ENCODE results near the gene GHSR. TPM values are rescaled to one million over a fixed set of nuclear protein-coding genes. Genes with fewer than 3 reads are reported as not detected.
"Not testable (repeated sequence)": the region's sequence is repeated elsewhere in the genome, so short reads cannot be mapped to it uniquely, and the experiment has no call there.

Gene GHSR
- not detected for total RNA-seq
- polyA plus RNA-seq = not detected
- long read RNA-seq, donor 1 = 0 reads
- long read RNA-seq, donor 2 = 0 reads

DNA sequence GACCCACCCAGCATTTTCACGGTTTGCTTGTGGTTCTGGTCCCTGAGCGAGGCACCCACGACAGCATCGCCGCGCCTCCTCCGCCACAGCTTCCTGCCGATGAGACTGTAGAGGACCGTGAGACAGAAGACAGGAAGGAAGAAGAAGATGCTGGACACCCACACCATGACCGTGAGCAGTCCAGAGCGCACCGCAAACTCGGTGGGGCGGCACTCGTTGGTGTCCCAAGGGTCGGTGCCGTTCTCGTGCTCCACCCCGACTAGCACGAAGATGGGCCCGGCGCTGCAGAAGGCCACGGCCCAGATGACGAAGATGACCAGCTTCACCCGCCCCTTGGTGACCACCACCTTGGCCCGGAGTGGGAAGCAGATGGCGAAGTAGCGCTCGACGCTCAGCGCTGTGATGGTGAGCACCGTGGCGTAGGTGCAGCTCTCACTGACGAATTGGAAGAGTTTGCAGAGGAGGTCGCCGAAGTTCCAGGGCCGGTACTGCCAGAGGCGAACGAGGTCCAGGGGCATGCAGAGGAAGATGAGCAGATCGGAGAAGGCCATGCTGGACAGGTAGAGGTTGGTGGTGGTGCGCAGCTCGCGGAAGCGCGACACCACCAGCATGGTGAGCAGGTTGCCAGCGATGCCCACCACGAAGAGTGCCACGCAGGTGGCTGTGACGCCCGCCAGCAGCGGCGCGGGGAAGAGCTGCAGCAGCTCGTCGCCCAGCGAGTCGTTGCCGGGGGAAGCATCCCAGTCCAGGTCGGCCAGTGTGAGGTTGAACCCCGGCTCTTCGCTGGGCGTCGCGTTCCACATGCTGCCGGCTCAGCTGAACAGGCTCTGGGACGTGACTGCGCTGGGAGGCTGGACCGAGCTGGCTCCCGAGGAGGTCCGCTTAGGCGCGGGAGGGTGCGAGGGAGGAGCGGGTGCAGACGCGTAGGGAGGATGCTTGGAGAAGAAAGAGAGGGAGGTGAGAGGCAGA, at the start of gene GHSR:
GHSR (minus strand) TSS at position 846 of the 969 bp plus-strand sequence; CDS start at position 803, 43 bp downstream.
- Histone ChIP-seq H3K36me3 (no peaks in the 10 kb centered on the region), H3K27ac (no peak within 1 kb of the TSS), H3K4me1 (peaks cover 0 to 32% (median 25%) of the 10 kb centered on the region in 6 donors), H3K27me3 (replicated peaks in 1 of 7) (peaks cover 7 to 79% (median 42%) of the 10 kb centered on the region in 7 donors), H3K4me3 (peak within 1 kb of the TSS in 2 of 8 donors; percentile 28 to 49), H3K9me3 (no peaks in the 10 kb centered on the region)
- TF ChIP-seq POLR2A (IDR thresholded peaks at IDR 0.05) (no peak), CTCF (IDR thresholded peaks at IDR 0.05 in 8 of 11, conservative IDR thresholded peaks at IDR 0.05 in 3 of 11) (no peak), POLR2AphosphoS5 (IDR thresholded peaks at IDR 0.05) (no peak)
- WGBS, 5 donors = 10 to 22% (median 11%) methylated on average over 73 to 76 of the region's 76 CpGs
- DNase-seq = no peak
- intact Hi-C loops (cut with DNase I; ENCODE audit: low total_unique reads) = no loop called here

- not testable (repeated sequence) for H3K36me3 ChIP-seq; H3K27me3 ChIP-seq (replicated peaks in 1 of 7); H3K4me1 ChIP-seq; H3K4me3 ChIP-seq; H3K9me3 ChIP-seq
- WGBS, 5 donors = 18 to 33% (median 21%) methylated on average over 4 of the region's 4 CpGs
- peak; percentile 54 to 88 (median 76) for TF ChIP-seq CTCF (IDR thresholded peaks at IDR 0.05 in 8 of 11, conservative IDR thresholded peaks at IDR 0.05 in 3 of 11)
- H3K27ac ChIP-seq = peak overlapping the region in 1 of 8 donors; percentile 43
- DNase-seq = peak; percentile 90
- intact Hi-C loops (cut with DNase I; ENCODE audit: low total_unique reads) = loop anchor here (2.0 kb wide), 1 partner anchor 107 kb away; no protein-coding TSS in a partner anchor
Measured at GRCh38 chr3:172490198-172490669, 42.0 kb upstream of the GHSR start.

DNA sequence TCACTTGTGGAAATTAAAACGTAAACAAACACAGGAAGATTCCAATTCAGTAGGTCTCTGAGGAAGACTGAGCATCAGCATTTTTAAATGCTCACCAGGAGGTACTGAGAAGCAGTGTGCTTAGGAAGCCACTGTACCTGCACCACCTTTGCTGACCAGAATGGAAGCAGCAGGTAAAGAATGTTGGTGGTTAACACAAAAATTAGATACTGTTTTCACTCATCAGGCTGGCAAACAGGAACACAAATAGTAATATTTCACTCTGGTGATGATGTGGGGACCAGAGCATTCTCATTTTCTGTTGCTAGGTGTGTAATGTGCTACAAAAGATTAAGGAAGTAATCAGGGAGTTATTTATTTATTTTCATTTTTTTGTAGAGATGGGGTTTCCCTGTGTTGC, 29.9 kb upstream of the GHSR start:
- Histone ChIP-seq H3K27ac (peak overlapping the region in 2 of 8 donors; percentile 72 to 74), H3K36me3 (no peaks in the 10 kb centered on the region), H3K27me3 (replicated peaks in 1 of 7) (no peaks in the 10 kb centered on the region), H3K9me3 (no peaks in the 10 kb centered on the region), H3K4me1 (peaks cover 0 to 20% (median 13%) of the 10 kb centered on the region in 6 donors), H3K4me3 (no peak overlapping the region)
- TF ChIP-seq POLR2A (IDR thresholded peaks at IDR 0.05) (no peak), POLR2AphosphoS5 (IDR thresholded peaks at IDR 0.05) (no peak), CTCF (IDR thresholded peaks at IDR 0.05 in 8 of 11, conservative IDR thresholded peaks at IDR 0.05 in 3 of 11) (no peak)
- intact Hi-C loops (cut with DNase I; ENCODE audit: low total_unique reads) = no loop called here
- DNase-seq = no peak
- WGBS, 5 donors = 43 to 74% (median 60%) methylated on average over 1 of the region's 1 CpG

- peak overlapping the region in 4 of 8 donors; percentile 20 to 66 (median 37) for H3K4me3 ChIP-seq
- peaks cover 0 to 20% (median 13%) of the 10 kb centered on the region in 6 donors for H3K4me1 ChIP-seq
- H3K36me3 ChIP-seq = no peaks in the 10 kb centered on the region
- intact Hi-C loops (cut with DNase I; ENCODE audit: low total_unique reads) = no loop called here
- no peak for DNase-seq
- WGBS, 5 donors = 63 to 82% (median 69%) methylated on average over 5 of the region's 5 CpGs
- no peaks in the 10 kb centered on the region for H3K27me3 ChIP-seq (replicated peaks in 1 of 7)
- H3K27ac ChIP-seq = peak overlapping the region in 4 of 8 donors; percentile 62 to 79 (median 73)
- TF ChIP-seq CTCF (IDR thresholded peaks at IDR 0.05 in 8 of 11, conservative IDR thresholded peaks at IDR 0.05 in 3 of 11) (no peak), POLR2AphosphoS5 (IDR thresholded peaks at IDR 0.05) (no peak), POLR2A (IDR thresholded peaks at IDR 0.05) (no peak)
- H3K9me3 ChIP-seq = peaks cover 0 to 7% (median 0%) of the 10 kb centered on the region in 8 donors
Measured at GRCh38 chr3:172476347-172476746, 28.1 kb upstream of the GHSR start.
